SW480 (cell line): Measurements from ENCODE around the gene PHLDB1.
"Not testable (repeated sequence)": the region's sequence is repeated elsewhere in the genome, so short reads cannot be mapped to it uniquely, and the experiment has no call there.

Experiments
- DNase-seq: peaks from one replicate; pipeline ENCODE4 v3.0.0-alpha.2; 2016; ENCODE audit warnings: low spot score

PHLDB1 gene

GRCh38 chr11:118684187-118684586 lies 76.8 kb downstream of the PHLDB1 start:
- no peak for DNase-seq

- DNase-seq: no peak
Observed at GRCh38 chr11:118687906-118688305, 80.5 kb downstream of the PHLDB1 start.

DNA sequence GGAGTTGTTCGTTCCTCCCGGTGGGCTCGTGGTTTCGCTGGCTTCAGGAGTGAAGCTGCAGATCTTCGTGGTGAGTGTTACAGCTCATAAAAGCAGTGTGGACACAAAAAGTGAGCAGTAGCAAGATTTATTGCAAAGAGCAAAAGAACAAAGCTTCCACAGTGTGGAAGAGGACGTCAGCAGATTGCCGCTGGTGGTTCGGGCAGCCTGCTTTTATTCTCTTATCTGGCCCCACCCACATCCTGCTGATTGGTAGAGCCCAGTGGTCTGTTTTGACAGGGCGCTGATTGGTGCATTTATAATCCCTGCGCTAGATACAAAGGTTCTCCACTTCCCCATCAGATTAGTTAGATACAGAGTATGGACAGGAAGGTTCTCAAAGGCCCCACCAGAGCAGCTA lies 80.9 kb downstream of the PHLDB1 start:
- not testable (repeated sequence) for DNase-seq

GRCh38 chr11:118688851-118689502 lies 81.6 kb downstream of the PHLDB1 start:
- DNase-seq: no peak

- DNase-seq: no peak
Observed at GRCh38 chr11:118689503-118689851, 82.1 kb downstream of the PHLDB1 start.

- DNase-seq: peak; percentile 94
Observed at GRCh38 chr11:118689852-118690552, 82.6 kb downstream of the PHLDB1 start.

DNA sequence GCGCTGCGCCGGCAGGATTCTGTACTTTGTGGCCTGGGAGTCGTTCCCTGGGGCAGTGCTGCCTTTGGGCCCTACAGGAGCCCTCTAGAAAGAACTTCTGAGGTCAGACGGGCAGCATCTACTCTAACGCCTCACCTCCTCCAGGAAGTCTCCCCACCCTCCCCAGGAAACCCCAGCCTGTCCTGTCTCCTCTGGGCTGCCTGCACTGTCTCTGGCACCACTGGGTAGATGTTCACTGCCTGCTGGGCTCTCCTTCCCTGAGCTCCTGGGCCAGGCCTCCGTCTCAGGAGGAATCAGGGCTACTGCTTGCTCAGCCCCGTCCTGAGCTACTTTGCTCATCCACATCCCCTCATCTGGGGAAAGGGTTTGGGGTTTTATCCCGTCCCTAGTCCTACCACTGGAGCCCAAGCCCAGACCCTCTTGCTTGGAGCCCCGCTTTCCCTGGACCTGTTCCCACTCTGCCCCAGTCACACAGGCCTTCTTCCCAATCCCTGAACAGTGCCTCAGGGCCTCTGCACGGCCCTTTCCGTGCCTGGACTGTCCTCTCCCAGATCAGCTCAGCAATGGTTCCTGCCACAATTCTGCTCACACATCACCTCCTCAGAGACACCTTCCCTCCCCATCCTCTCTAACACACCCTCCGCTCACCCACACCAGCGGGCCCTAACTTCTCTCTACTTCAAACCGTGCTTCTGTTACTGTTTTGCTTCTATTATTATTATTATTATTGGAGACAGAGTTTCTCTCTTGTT lies 83.3 kb downstream of the PHLDB1 start:
- DNase-seq: no peak

DNA sequence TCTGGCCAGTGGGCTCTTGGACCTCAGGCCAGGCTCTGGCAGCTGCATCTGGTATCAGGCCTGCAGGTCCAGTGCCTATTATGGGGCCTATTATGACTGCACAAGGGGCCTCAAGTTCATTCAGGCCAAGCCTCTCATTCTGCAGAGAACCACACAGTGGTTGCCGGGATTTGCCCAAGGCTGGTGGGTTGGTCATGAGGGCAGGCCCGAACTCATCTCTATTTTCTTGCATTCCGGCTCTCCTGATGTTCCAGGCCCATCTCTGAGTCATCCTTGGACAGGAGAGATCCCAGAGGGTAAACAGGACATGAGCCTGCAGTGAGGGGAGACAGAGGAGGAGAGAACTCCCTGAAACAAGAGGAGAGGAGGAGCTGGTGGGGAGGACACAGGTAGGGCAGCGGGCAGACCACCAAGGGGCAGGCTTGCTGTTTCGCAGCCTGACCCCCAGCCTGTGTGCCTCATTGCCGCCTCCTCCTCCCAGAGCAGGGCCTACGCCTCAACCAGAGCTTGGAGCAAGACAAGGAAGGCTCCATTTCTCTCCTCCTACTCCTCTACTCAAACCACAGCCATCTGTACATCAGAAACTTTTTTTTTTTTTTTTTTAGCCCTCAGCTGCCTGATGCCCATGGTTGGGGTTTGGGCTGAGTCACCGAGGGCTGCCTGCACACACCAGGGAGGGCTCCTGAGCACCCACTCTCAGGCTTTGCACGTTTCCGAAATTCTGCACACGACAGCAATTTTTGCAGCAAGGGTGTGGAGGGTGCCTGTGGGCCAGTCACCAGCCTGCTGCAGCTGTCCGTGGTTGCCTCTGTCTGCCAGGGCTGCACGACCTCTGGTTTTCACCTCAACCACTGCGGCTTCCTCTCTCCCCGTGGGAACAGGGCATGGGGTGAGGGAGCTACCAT lies 84.8 kb downstream of the PHLDB1 start:
- DNase-seq: no peak

DNA sequence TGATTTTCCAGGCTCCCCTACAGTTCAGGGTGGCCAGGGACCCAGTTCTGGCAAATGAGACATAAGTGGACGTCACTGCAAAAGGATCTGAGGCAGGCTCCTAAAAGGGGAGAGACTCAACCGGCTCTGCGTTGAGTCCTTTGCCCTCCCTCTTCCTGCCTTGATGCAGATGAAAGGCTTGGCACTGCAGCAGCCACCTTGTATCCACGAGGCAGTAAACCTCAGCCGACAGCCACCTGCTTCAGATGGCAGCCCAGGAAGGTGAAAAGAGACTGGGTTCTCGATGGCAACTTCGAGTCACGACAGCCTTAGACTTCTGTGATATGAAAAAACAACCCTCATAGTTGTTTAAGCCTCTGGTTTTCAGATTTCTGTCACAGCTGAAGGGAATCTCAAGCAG lies 86.8 kb downstream of the PHLDB1 start:
- DNase-seq: no peak

DNA sequence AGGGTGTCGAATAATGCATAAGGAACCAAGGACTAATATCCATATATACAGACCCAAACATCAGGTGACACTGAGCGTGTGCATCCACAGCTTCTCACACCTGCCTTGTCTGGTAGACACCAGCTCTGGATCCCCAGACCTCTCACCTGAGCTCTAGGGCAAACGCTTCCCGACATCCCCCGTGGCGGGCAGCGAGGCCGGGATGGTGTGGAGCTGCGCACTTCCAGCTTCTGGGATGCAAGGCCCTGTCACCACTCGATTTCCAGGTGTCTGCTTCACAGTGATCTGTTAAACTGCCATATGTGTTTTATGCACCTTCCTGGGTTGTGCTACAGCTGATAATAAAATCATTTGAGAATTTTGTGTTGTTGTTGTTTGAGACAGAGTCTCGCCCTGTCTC lies 87.4 kb downstream of the PHLDB1 start:
- no peak for DNase-seq

GRCh38 chr11:118696673-118697226 lies 89.3 kb downstream of the PHLDB1 start:
- DNase-seq: no peak

DNA sequence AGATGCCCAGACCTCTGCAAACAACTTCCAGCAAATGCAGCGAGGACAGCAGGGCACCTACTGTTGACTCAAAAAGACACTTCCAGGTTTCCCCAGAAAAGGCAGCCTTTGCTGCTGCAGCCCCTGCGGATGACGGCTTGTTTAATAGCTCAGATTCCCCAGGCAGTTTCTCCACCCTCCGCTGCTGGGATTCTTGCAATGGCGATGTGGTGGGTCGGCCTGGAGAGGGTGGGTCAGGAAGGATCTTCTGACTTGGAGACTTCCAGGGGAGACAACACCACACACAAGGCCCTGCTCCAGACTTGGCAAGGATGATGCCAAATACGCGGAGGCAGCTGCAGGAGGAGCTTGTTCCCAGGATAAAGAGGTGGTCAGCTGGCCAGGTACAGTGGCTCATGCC lies 89.9 kb downstream of the PHLDB1 start:
- DNase-seq: no peak

- no peak for DNase-seq
Observed at GRCh38 chr11:118699506-118700220, 92.2 kb downstream of the PHLDB1 start.

DNA sequence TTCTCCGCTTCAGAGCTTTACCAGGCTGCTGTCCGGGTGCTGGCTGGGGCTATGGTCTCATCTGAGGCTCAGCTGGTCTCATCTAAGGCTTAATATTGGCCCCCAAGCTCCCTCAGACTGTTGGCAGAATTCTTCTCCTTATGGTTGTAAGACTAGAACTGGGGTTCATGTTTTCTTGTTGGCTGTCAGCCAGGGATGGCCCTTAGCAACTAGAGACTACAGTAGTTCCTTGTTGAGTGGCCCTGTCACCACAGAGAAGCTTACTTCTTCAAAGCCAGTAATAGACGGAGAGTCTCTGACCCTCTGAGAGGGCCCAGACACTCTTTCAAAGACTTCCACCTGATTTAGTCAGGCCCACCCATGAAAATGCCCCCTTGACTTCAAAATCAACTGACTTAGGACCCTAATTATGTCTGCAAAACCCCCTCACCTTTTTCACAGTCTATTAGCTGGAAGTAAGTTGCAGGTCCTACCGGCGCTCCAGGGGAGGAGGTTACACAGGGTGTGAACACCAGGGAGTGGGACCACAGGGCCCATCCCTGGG lies 96.2 kb downstream of the PHLDB1 start:
- DNase-seq: no peak

DNA sequence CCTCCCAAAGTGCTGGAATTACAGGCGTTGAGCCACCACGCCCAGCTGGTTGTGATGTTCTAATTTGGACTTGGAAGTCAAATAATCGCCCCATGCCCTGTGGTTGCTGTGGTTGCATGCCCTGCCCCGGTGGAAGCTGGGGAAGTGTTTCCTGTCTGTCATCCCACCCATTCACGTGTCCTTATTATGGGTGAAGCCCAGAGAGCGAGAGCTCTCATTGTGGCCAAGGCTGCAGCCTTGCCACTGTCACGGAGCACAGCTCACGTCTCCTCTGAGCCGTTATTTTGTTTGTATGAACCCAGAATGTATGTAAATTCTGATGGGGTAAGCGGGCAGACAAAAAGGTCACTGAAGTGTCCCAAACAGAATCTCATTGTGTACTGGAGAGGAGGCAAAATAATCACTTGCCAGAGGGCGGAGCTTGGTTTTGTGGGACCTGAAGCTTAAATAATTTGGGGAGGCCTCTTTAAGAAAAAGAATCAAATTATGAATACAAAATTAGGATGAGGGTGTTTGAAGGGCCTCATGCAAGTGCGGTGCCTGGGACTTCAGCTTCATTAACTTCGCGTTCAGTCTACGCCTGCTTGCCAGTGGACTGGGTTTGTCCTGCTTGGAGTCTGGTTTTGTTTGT lies 97.8 kb downstream of the PHLDB1 start:
- DNase-seq: peak; percentile 94

DNA sequence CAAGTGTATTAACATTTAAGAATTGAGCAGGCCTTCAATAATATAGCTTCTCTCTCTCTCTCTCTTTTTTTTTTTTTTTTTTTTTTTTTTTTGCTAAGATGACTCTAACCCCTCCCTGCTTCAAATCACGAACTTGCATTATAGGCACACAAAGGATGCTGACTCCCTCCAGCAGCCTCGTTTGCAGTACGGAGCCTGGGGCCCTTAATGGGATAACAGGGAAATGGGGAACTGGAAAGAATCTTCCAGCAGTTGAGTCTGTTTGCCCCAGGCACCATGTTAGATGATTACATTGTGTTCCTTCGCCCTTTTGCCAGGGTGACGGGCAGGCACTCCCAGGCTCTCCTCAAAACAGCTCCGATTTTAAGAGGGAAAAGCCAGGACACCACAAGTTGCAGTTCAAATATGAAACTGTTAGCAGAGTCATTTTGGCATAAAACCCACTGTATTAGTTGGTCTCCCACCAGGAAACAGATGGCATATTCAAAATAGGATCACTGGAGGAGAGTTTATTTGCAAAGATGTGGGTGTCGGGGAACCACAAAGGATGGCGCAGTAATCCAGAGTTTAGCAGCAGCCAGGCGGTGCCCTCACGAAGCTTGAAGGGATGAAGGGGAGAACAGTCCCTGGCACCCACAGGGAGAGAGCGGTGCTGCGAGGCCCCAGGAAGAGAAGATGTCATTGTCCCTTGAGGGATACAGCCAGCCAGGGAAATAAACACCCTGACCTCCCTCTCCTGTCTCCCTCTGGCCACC lies 98.6 kb downstream of the PHLDB1 start:
- no peak for DNase-seq

DNA sequence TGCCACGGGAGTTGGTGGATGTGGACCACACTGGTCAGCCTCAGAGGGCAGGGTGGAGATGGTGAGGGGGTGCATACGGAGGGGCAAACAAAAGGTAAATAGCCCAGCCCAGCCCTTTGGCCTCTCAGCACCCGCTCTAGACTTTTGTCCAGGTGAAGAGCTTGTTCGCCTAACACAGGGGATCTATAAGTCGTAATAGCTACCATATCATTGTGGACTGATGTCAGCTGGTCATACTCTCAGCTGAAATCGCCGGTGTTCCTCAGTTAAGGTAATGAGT lies 99.1 kb downstream of the PHLDB1 start:
- DNase-seq: no peak
